HCT116 (cell line): ENCODE data around the gene PDE6B. TPM values are rescaled to one million over a fixed set of nuclear protein-coding genes. Genes with fewer than 3 reads are reported as not detected.

Experiments
- ATAC-seq: fragments of 200-7000 bp; cut with Tn5 transposase; 2 replicates; pipeline ENCODE4 v1.9.1; 2020; ENCODE audit warnings: mild to moderate bottlenecking, moderate library complexity
- BruUV-seq: library from RNA; stranded (reverse); fragments of 400-500 nt; replicated peaks from 2 replicates; lab custom pipeline; 2021; lab: Mats Ljungman, UMichigan
- CTCF ChIA-PET: fragments of 300-600 bp; sonication (Branson Sonifier 250); formaldehyde crosslinking; loops from one replicate; lab custom pipeline; 2021; ENCODE audit warnings: antibody characterized with exemption; lab: Charles Lee
- POLR2A ChIA-PET: fragments of 300-600, 350-600 bp; sonication (Branson Sonifier 250); formaldehyde crosslinking; loops from one replicate; lab custom pipeline; 2021; ENCODE audit warnings: antibody characterized with exemption; lab: Charles Lee
- RAD21 ChIA-PET, 2 experiments: fragments of 300-600 bp; sonication (Branson Sonifier 250); formaldehyde crosslinking; loops; one replicate each; lab custom pipeline; 2023; ENCODE audit warnings: low total read pairs in 2 of 2; ENCODE audit not compliant: uncharacterized antibody in 2 of 2, unreplicated experiment in 2 of 2, low non-redundant PET in 1 of 2; lab: Charles Lee
- DNase-seq: peaks from one replicate; pipeline ENCODE4 v3.0.0-alpha.2; 2010; ENCODE audit warnings: low read depth, low spot score
- H2AFZ ChIP-seq: fragments of 200-600 bp; shearing (Covaris generic), sonication (generic); 2 replicates; pipeline ENCODE4 v1.6.1; 2017; ENCODE audit warnings: low read depth, mixed run types, mixed read lengths, antibody characterized with exemption, low read length; ENCODE audit not compliant: poor library complexity, severe bottlenecking
- H3K27ac ChIP-seq: 2 replicates; pipeline ENCODE4 v1.5.1; 2012; ENCODE audit warnings: low read depth, low read length
- H3K27me3 ChIP-seq: fragments of 200-600 bp; sonication (generic); 2 replicates; pipeline ENCODE4 v1.6.1; 2016; ENCODE audit warnings: mixed run types, low read length, mixed read lengths; ENCODE audit not compliant: insufficient read depth
- H3K36me3 ChIP-seq, 2 experiments: fragments of 200-500 bp in 1 of 2; fragments of 200-600 bp in 1 of 2; sonication (Bioruptor generic) in 1 of 2; sonication (generic) in 1 of 2; 2 replicates each; pipeline versions ENCODE4 v1.5.1 to v1.6.1; 2014 to 2016; ENCODE audit warnings: low read length in 2 of 2, inconsistent platforms in 1 of 2, mixed read lengths in 1 of 2, mixed run types in 1 of 2; ENCODE audit not compliant: insufficient read depth in 2 of 2, control insufficient read depth in 1 of 2
- H3K4me1 ChIP-seq, 2 experiments: fragments of 200-600 bp in 1 of 2; sonication (generic) in 1 of 2; 2 replicates each; pipeline versions ENCODE4 v1.5.1 to v1.6.1; 2012 to 2017; ENCODE audit warnings: low read length in 2 of 2, inconsistent platforms in 1 of 2, mild to moderate bottlenecking in 1 of 2, mixed read lengths in 1 of 2, mixed run types in 1 of 2, moderate library complexity in 1 of 2; ENCODE audit not compliant: insufficient read depth in 2 of 2, control insufficient read depth in 1 of 2
- H3K4me2 ChIP-seq: fragments of 200-600 bp; sonication (generic); 2 replicates; pipeline ENCODE4 v1.6.1; 2017; ENCODE audit warnings: mixed run types, low read length, mixed read lengths
- H3K4me3 ChIP-seq, 2 experiments: fragments of 200-600 bp in 1 of 2; sonication (generic) in 1 of 2; replicated peaks in 1 of 2; 2 replicates each; pipeline ENCODE4 v1.5.1; 2011 to 2016; ENCODE audit warnings: low read length in 2 of 2, control low read depth in 1 of 2, low read depth in 1 of 2, mild to moderate bottlenecking in 1 of 2, mixed read lengths in 1 of 2, mixed run types in 1 of 2
- H3K79me2 ChIP-seq: fragments of 200-600 bp; sonication (generic); 2 replicates; pipeline ENCODE4 v1.6.1; 2017; ENCODE audit warnings: mild to moderate bottlenecking, mixed run types, low read length, moderate library complexity, mixed read lengths; ENCODE audit not compliant: insufficient read depth
- H3K9ac ChIP-seq: fragments of 200-600 bp; sonication (generic); 2 replicates; pipeline ENCODE4 v1.6.1; 2016; ENCODE audit warnings: low read length, mixed read lengths
- H3K9me2 ChIP-seq: fragments of 200-600 bp; sonication (generic), shearing (Covaris generic); 2 replicates; pipeline ENCODE4 v1.6.1; 2017; ENCODE audit warnings: mixed run types, mild to moderate bottlenecking, moderate library complexity; ENCODE audit not compliant: insufficient read depth
- H3K9me3 ChIP-seq, 2 experiments: fragments of 200-500 bp in 1 of 2; fragments of 200-600 bp in 1 of 2; sonication (Bioruptor generic) in 1 of 2; sonication (generic) in 1 of 2; 2 replicates each; pipeline ENCODE4 v1.6.1; 2014 to 2017; ENCODE audit warnings: low read length in 2 of 2, mixed read lengths in 2 of 2, inconsistent platforms in 1 of 2, low read depth in 1 of 2, mild to moderate bottlenecking in 1 of 2, mixed run types in 1 of 2, moderate library complexity in 1 of 2; ENCODE audit not compliant: control insufficient read depth in 1 of 2, insufficient read depth in 1 of 2
- H4K20me1 ChIP-seq: fragments of 200-600 bp; sonication (generic), shearing (Covaris generic); 2 replicates; pipeline ENCODE4 v1.6.1; 2017; ENCODE audit warnings: mixed run types, mild to moderate bottlenecking, moderate library complexity; ENCODE audit not compliant: insufficient read depth
- CBX3 ChIP-seq: IDR thresholded peaks from 2 replicates; pipeline ENCODE4 v1.6.1; 2012; ENCODE audit warnings: low read depth
- ELF1 ChIP-seq: IDR thresholded peaks from 2 replicates; pipeline ENCODE4 v1.6.1; 2012; ENCODE audit warnings: low read depth, borderline replicate concordance
- EZH2 ChIP-seq: fragments of 200-600 bp; sonication (generic); IDR thresholded peaks from 2 replicates; pipeline ENCODE4 v1.6.1; 2017; ENCODE audit warnings: antibody characterized with exemption, mixed run types
- EZH2phosphoT487 ChIP-seq: fragments of 200-600 bp; IDR thresholded peaks from 2 replicates; pipeline ENCODE4 v1.6.1; 2018; ENCODE audit warnings: antibody characterized with exemption, borderline replicate concordance
- JUND ChIP-seq: IDR thresholded peaks from 2 replicates; pipeline ENCODE4 v1.6.1; 2012
- MAX ChIP-seq: IDR thresholded peaks from 2 replicates; pipeline ENCODE4 v1.6.1; 2012
- POLR2A ChIP-seq: IDR thresholded peaks from 2 replicates; pipeline ENCODE4 v1.7.0; 2011; ENCODE audit warnings: borderline replicate concordance; ENCODE audit not compliant: insufficient read depth, insufficient read length; ENCODE audit errors: extremely low read depth
- POLR2AphosphoS5 ChIP-seq: IDR thresholded peaks from 2 replicates; pipeline ENCODE4 v1.6.1; 2011; ENCODE audit warnings: mild to moderate bottlenecking, low read depth, low read length, moderate library complexity
- RAD21 ChIP-seq: IDR thresholded peaks from 2 replicates; pipeline ENCODE4 v1.6.1; 2012; ENCODE audit warnings: low read depth, mild to moderate bottlenecking
- REST ChIP-seq: IDR thresholded peaks from 2 replicates; pipeline ENCODE4 v1.6.1; 2012; ENCODE audit warnings: low read depth
- SIN3A ChIP-seq: IDR thresholded peaks from 2 replicates; pipeline ENCODE4 v1.6.1; 2012; ENCODE audit warnings: low read depth
- SRF ChIP-seq: IDR thresholded peaks from 2 replicates; pipeline ENCODE4 v1.6.1; 2012; ENCODE audit warnings: low read depth
- TCF7L2 ChIP-seq: IDR thresholded peaks from 2 replicates; pipeline ENCODE4 v1.7.0; 2011; ENCODE audit warnings: borderline replicate concordance, inconsistent platforms; ENCODE audit not compliant: insufficient read depth, insufficient read length; ENCODE audit errors: extremely low read depth
- YY1 ChIP-seq: IDR thresholded peaks from 2 replicates; pipeline ENCODE4 v1.6.1; 2011; ENCODE audit warnings: low read length, low read depth, moderate library complexity, mild to moderate bottlenecking; ENCODE audit not compliant: insufficient replicate concordance; ENCODE audit errors: extremely low read depth
- ZFX ChIP-seq: fragments of 450-650 bp; IDR thresholded peaks from 2 replicates; pipeline ENCODE4 v1.6.1; 2017
- ZNF274 ChIP-seq: fragments of 200-500 bp; sonication (Bioruptor generic); IDR thresholded peaks from 2 replicates; pipeline ENCODE4 v1.6.1; 2014; ENCODE audit warnings: mild to moderate bottlenecking, low read depth, low read length, inconsistent platforms
- intact Hi-C: fragments of 100-400 bp; cut with micrococcal nuclease; formaldehyde crosslinking; loops from 2 replicates; pipeline ENCODE4 v1.10.0; 2022
- total RNA-seq: library from RNA; stranded (reverse); gene quantifications from one replicate; pipeline ENCODE4 v1.2.1, GENCODE V29; 2021; ENCODE audit not compliant: unreplicated experiment
- TF ChIP-seq, protein P1 (sequence below): IDR thresholded peaks from 2 replicates; pipeline ENCODE4 v1.6.1; 2011; ENCODE audit warnings: mild to moderate bottlenecking, low read length, moderate library complexity; ENCODE audit not compliant: insufficient replicate concordance; ENCODE audit errors: extremely low read depth
- TF ChIP-seq, protein P2 (sequence below): IDR thresholded peaks from 2 replicates; pipeline ENCODE4 v1.6.1; 2012

PDE6B gene
- total RNA-seq, 1 experiment from 2014 or later = not detected

DNA sequence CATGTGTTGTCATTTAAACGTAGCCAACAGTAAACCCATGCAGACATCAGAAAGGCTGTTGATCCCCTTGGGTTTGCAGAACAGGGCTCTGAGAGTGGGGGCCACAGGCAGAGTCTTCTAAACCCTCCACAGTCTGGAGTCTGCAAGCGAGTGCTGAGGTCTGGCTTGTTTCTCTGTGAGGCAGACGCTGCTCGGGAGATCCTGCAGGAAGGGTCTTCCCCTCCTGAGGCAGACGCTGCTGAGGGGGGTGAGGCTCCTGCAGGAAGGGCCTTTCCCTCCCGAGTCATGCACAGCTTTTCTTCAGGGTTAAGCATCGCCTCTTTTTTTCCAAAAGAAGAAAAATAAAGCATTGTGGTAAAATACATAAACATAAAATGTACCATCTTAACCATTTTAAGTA lies 17.1 kb upstream of the PDE6B start:
- Histone ChIP-seq H3K9me2 (no peaks in the 10 kb centered on the region), H3K36me3 (no peaks in the 10 kb centered on the region), H4K20me1 (no peaks in the 10 kb centered on the region), H3K4me2 (no peak overlapping the region), H2AFZ (no peak overlapping the region), H3K4me1 (peaks cover 9% of the 10 kb centered on the region in 2 experiments; a peak in 3 of 4 replicates), H3K27ac (no peak overlapping the region), H3K4me3 (no peak overlapping the region), H3K27me3 (no peaks in the 10 kb centered on the region), H3K9me3 (no peaks in the 10 kb centered on the region), H3K9ac (no peak overlapping the region), H3K79me2 (no peaks in the 10 kb centered on the region)
- no peak for DNase-seq
- POLR2A ChIA-PET = no interaction called here
- BruUV-seq = no TSS peak
- RAD21 ChIA-PET = no interaction called here
- no peak for ATAC-seq
- CTCF ChIA-PET = no interaction called here
- intact Hi-C loops = loop anchor here (10.0 kb wide), 1 partner anchor 377 kb away; the partner anchor contains the start of gene IDUA
- TF ChIP-seq ZNF274 (no peak), SRF (no peak), EZH2phosphoT487 (no peak), EZH2 (no peak), TCF7L2 (no peak), SIN3A (no peak), REST (no peak), ZFX (no peak), RAD21 (no peak), POLR2A (no peak), CBX3 (no peak), ELF1 (no peak), JUND (no peak), POLR2AphosphoS5 (no peak), YY1 (no peak), MAX (no peak)
- TF ChIP-seq, protein P1, sequence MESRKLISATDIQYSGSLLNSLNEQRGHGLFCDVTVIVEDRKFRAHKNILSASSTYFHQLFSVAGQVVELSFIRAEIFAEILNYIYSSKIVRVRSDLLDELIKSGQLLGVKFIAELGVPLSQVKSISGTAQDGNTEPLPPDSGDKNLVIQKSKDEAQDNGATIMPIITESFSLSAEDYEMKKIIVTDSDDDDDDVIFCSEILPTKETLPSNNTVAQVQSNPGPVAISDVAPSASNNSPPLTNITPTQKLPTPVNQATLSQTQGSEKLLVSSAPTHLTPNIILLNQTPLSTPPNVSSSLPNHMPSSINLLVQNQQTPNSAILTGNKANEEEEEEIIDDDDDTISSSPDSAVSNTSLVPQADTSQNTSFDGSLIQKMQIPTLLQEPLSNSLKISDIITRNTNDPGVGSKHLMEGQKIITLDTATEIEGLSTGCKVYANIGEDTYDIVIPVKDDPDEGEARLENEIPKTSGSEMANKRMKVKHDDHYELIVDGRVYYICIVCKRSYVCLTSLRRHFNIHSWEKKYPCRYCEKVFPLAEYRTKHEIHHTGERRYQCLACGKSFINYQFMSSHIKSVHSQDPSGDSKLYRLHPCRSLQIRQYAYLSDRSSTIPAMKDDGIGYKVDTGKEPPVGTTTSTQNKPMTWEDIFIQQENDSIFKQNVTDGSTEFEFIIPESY = no peak
- TF ChIP-seq, protein P2, sequence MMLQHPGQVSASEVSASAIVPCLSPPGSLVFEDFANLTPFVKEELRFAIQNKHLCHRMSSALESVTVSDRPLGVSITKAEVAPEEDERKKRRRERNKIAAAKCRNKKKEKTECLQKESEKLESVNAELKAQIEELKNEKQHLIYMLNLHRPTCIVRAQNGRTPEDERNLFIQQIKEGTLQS = no peak
